OCI-LY3 (cell line): ENCODE data around the gene HAPLN2.
"Not testable (repeated sequence)": the region's sequence is repeated elsewhere in the genome, so short reads cannot be mapped to it uniquely, and the experiment has no call there.

Experiments used
- H2AFZ ChIP-seq: fragments of 200-600, 300-600 bp; shearing (Covaris generic); 2 replicates; pipeline ENCODE4 v1.6.0; 2014; ENCODE audit warnings: antibody characterized with exemption, low read depth, low read length
- H3K27ac ChIP-seq: fragments of 200-600, 300-600 bp; sonication (generic); 2 replicates; pipeline ENCODE4 v1.5.1; 2014; ENCODE audit warnings: mild to moderate bottlenecking, low read length, moderate library complexity, mixed read lengths
- H3K27me3 ChIP-seq: fragments of 200-600, 300-600 bp; sonication (generic); 2 replicates; pipeline ENCODE4 v1.6.1; 2014; ENCODE audit warnings: low read depth, low read length, mixed read lengths
- H3K36me3 ChIP-seq: fragments of 200-600, 300-600 bp; sonication (generic); replicated peaks from 2 replicates; pipeline ENCODE3; 2014; ENCODE audit warnings: low read depth, low read length, mixed read lengths
- H3K4me1 ChIP-seq: fragments of 300-600, 200-600 bp; sonication (generic); 2 replicates; pipeline ENCODE4 v1.6.1; 2014; ENCODE audit warnings: low read length, mixed read lengths
- H3K4me2 ChIP-seq: fragments of 200-600, 300-600 bp; sonication (generic); 2 replicates; pipeline ENCODE4 v1.6.1; 2014; ENCODE audit warnings: low read length, mixed read lengths
- H3K4me3 ChIP-seq: fragments of 300-600, 200-600 bp; sonication (generic); 2 replicates; pipeline ENCODE4 v1.5.1; 2014; ENCODE audit warnings: antibody characterized with exemption, mild to moderate bottlenecking, low read length, moderate library complexity
- H3K79me2 ChIP-seq: fragments of 300-600, 200-600 bp; shearing (Covaris generic); 2 replicates; pipeline ENCODE4 v1.6.1; 2014; ENCODE audit warnings: mild to moderate bottlenecking, low read length, mixed read lengths
- H3K9ac ChIP-seq: fragments of 300-600, 200-600 bp; shearing (Covaris generic); 2 replicates; pipeline ENCODE4 v1.6.0; 2014; ENCODE audit warnings: mild to moderate bottlenecking, low read length, moderate library complexity
- H3K9me3 ChIP-seq: fragments of 200-600, 300-600 bp; shearing (Covaris generic); 2 replicates; pipeline ENCODE4 v1.6.1; 2014; ENCODE audit warnings: low read length, mixed read lengths; ENCODE audit not compliant: insufficient read depth
- H4K20me1 ChIP-seq: fragments of 200-600, 300-600 bp; sonication (generic); 2 replicates; pipeline ENCODE4 v1.6.1; 2016; ENCODE audit warnings: low read length, mixed read lengths; ENCODE audit not compliant: insufficient read depth
- CTCF ChIP-seq: fragments of 200-600, 300-600 bp; sonication (generic); IDR thresholded peaks from 2 replicates; pipeline ENCODE4 v1.5.1; 2014; ENCODE audit warnings: antibody characterized with exemption, low read length, low read depth
- EZH2phosphoT487 ChIP-seq: fragments of 200-600 bp; shearing (Covaris generic); IDR thresholded peaks from 2 replicates; pipeline ENCODE4 v1.6.1; 2018; ENCODE audit warnings: antibody characterized with exemption, mixed run types, low read depth

HAPLN2 gene

GRCh38 chr1:156625436-156626078 lies 6.3 kb downstream of the HAPLN2 start:
- H3K9ac ChIP-seq, result no peak overlapping the region
- peaks cover 11% of the 10 kb centered on the region for H3K27me3 ChIP-seq
- no peak overlapping the region for H3K4me2 ChIP-seq
- no peaks in the 10 kb centered on the region for H3K9me3 ChIP-seq
- no peak overlapping the region for H3K27ac ChIP-seq
- H3K36me3 ChIP-seq, result no peaks in the 10 kb centered on the region
- no peak overlapping the region for H2AFZ ChIP-seq
- H3K79me2 ChIP-seq, result no peaks in the 10 kb centered on the region
- TF ChIP-seq EZH2phosphoT487, result no peak
- peak; percentile 89 for TF ChIP-seq CTCF
- H3K4me3 ChIP-seq, result no peak overlapping the region
- no peaks in the 10 kb centered on the region for H3K4me1 ChIP-seq
- H4K20me1 ChIP-seq, result no peaks in the 10 kb centered on the region

- Histone ChIP-seq H3K79me2 (no peaks in the 10 kb centered on the region), H3K9ac (no peak overlapping the region), H3K4me3 (no peak overlapping the region), H2AFZ (no peak overlapping the region), H4K20me1 (no peaks in the 10 kb centered on the region), H3K36me3 (no peaks in the 10 kb centered on the region), H3K4me2 (no peak overlapping the region), H3K4me1 (no peaks in the 10 kb centered on the region), H3K9me3 (no peaks in the 10 kb centered on the region), H3K27me3 (peaks cover 12% of the 10 kb centered on the region), H3K27ac (no peak overlapping the region)
- TF ChIP-seq CTCF (no peak), EZH2phosphoT487 (no peak)
Observed at GRCh38 chr1:156626079-156626438, 6.8 kb downstream of the HAPLN2 start.

DNA sequence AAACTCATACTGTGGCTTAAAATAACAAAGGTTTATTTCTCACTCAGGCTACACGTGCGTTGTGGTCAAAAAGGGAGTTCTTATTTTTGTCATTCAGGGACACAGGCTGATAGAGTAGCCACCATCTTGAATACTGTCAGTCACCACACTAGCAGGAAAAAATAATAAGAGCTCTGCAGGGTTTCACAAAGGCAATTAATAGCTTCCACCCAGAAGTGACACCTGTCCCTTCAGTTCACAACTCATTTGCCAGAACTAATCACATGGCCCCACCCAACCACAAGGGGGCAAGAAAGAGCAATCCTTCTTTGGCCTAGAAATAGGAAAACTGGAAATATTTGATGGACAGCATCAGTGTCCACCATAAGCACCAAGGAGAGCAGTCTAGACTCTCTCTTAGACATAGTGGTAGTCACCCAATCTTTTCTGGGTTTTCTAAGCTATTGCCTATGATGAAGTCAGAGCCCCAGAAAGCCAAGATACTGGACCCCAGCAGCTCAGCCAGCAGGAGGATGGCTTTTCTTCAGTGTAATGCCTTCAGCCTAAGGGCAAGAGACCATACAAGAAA lies 8.2 kb downstream of the HAPLN2 start:
- TF ChIP-seq EZH2phosphoT487 (no peak), CTCF (peak; percentile 91)
- Histone ChIP-seq H3K79me2 (no peaks in the 10 kb centered on the region), H3K36me3 (no peaks in the 10 kb centered on the region), H3K27me3 (peaks cover 17% of the 10 kb centered on the region), H3K4me2 (no peak overlapping the region), H4K20me1 (no peaks in the 10 kb centered on the region), H3K9me3 (no peaks in the 10 kb centered on the region), H3K27ac (no peak overlapping the region), H3K4me1 (no peaks in the 10 kb centered on the region), H3K4me3 (no peak overlapping the region), H2AFZ (no peak overlapping the region), H3K9ac (no peak overlapping the region)

GRCh38 chr1:156629823-156630449 lies 10.7 kb downstream of the HAPLN2 start:
- Histone ChIP-seq H3K36me3 (no peaks in the 10 kb centered on the region), H4K20me1 (no peaks in the 10 kb centered on the region), H3K4me2 (no peak overlapping the region), H3K27me3 (peaks cover 33% of the 10 kb centered on the region), H2AFZ (no peak overlapping the region), H3K9ac (no peak overlapping the region), H3K27ac (no peak overlapping the region), H3K9me3 (no peaks in the 10 kb centered on the region), H3K4me1 (no peaks in the 10 kb centered on the region), H3K79me2 (no peaks in the 10 kb centered on the region), H3K4me3 (no peak overlapping the region)
- TF ChIP-seq CTCF (no peak), EZH2phosphoT487 (no peak)

- not testable (repeated sequence) for H3K36me3 ChIP-seq, H4K20me1 ChIP-seq, H3K4me3 ChIP-seq, H3K79me2 ChIP-seq, H3K9me3 ChIP-seq, H3K4me1 ChIP-seq, H3K27ac ChIP-seq, H2AFZ ChIP-seq, H3K4me2 ChIP-seq, H3K9ac ChIP-seq
- H3K27me3 ChIP-seq, result peaks cover 34% of the 10 kb centered on the region
Observed at GRCh38 chr1:156631152-156631551, 11.9 kb downstream of the HAPLN2 start.
